NOMO-1 treated with DMSO at 0.1 percent for 48 hours (cell line): ENCODE results near the gene RYR2.
"Not testable (repeated sequence)": the region's sequence is repeated elsewhere in the genome, so short reads cannot be mapped to it uniquely, and the experiment has no call there.

Experiments
- DNase-seq: peaks from one replicate; lab custom pipeline; 2025; ENCODE audit not compliant: unreplicated experiment; lab: John Stamatoyannopoulos, UW

Gene RYR2

DNA sequence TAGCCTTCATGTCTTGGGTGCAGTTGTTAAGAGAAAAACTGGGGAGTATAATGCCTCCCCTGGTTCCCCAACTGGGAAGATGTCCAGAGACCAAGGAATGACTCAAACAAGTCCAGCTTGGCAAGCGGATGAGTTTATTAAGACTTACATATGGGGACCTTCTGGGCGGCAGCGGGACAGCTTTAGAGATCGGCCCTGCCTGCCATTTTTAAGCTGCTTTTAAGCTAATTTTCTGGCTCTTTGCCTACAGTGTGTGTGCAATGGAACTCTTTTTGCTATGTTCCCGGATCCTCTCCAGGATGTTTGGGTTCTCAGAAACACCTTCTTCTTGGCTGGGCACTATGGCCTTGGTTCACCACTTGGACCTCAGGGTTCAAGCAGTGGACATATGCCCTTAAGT lies 99.5 kb downstream of the RYR2 start:
- DNase-seq: no peak

- no peak for DNase-seq
These were observed 103.6 kb downstream of the RYR2 start for GRCh38 chr1:237145379-237146135.

DNA sequence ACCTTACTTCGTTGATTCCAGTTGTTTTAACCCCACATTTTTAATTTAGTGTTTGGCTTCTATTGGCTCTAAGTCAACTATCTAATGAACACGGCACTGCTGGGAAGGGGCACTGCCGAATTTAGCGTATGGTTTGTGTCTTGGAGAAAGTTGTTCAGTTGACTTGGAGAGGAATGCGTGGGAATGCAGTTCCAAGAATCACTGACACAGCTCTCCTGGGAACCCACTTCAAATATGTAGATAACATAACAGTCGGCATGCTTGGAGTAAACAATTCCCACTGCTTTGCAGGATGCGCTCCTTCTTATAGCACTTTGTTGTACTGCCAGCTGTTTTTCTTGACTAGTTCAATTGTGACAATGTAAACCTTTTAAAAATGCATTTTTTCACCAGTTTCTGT lies 104.3 kb downstream of the RYR2 start:
- no peak for DNase-seq

- DNase-seq: no peak
These were observed 107.9 kb downstream of the RYR2 start for GRCh38 chr1:237149857-237150256.

DNA sequence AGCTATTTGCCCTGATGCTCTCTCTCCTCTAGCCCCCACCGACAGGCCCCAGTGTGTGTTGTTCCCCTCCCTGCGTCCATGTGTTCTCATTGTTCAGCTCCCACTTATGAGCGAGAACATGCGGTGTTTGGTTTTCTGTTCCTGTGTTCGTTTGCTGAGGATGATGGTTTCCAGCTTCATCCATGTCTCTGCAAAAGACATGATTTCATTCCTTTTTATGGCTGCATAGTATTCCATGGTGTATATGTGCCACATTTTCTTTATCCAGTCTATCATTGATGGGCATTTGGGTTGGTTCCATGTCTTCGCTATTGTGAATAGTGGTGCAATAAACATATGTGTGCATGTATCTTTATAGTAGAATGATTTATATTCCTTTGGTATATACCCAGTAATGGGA lies 110.0 kb downstream of the RYR2 start:
- DNase-seq: not testable (repeated sequence)

DNA sequence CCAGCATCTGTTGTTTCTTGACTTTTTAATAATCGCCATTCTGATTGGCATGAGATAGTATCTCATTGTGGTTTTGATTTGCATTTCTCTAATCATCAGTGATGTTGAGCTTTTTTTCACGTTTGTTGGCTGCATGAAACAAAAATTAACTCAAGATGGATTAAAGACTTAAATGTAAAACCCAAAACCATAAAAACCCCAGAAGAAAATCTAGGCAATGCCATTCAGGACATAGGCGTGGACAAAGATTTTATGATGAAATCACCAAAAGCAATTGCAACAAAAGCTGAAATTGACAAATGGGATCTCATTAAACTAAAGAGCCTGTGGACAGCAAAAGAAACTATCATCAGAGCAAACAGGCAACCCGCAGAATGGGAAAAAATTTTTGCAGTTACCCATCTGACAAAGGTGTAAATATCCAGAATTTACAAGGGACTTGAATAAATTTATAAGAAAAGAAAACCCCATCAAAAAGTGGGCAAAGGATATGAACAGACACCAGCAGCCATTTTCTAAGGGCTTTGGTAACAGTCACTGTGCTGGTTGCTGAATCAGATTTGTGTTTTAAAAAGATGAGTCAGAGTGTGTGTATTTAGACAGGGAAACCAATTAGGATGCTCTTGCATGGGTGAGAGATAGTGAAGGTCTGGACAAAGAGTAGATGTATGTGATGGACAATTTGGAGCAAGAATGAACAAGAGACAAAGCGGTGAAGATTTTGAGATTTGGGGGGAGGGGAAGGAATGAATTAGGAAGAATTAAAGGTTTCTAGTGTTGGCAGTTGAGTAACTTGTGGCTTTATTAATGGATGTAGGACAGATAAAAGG lies 110.7 kb downstream of the RYR2 start:
- DNase-seq: no peak

DNA sequence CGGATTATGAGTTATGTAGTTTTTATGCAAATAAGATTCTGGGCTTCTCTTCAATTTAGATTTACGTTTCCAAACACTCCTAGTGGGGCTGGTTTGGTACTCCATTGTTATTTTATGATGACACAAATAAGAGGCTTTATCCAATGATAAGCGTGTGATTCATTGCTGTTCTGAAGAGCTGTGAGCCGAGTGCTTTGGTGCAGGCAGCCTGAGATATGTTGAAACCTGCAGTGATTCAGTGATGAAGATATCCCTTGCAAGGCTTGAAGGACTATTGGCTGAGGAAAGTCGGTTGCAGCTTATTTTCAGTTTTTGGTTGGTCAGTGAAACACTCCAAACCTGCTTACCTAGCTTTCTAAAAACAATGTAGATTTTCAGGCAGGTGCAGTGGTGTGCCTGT lies 112.2 kb downstream of the RYR2 start:
- DNase-seq: no peak

DNA sequence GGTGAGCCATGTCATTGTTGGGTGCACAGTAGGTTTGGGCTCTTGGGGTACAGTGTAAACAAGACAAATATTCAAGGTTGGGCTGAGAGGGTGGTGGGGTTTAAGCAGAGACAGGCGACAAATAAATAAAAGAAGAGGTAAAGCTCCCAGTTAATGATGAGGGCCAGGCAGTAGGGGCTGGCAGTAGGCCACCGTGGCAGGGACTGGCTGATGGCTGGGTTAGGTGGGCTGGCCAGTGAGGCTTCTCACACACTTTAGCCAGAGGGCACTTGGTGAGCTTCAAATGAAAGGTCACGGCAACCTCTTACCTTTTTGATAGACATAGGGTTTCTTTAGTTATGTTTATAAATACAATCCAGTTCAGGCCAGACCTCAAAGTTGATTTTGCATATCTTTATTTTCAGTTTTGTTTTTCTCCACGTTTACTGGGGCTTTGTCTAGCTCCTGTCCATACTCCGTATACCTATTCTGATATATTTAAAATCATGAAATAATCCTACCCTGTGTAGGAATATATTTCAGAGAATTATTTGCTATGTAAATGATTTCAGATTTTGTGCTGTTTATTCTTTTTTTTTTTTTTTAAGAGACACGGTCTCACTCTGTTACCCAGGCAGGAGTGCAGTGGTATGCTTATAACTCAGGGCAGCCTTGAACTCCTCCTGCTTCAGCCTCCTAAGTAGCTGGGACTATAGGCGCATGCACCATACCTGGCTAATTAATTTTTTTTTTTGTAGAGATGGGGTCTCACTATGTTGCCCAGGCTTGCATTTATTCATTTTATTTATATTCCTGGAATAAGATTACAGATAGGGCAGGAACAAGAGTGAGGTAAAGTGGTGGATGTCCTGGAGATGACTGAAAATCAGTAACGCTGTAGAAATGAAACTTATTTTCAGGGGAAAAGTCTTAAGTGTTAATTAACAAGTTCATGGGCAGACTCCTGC lies 122.7 kb downstream of the RYR2 start:
- no peak for DNase-seq

GRCh38 chr1:237166086-237166485 lies 124.1 kb downstream of the RYR2 start:
- no peak for DNase-seq

DNA sequence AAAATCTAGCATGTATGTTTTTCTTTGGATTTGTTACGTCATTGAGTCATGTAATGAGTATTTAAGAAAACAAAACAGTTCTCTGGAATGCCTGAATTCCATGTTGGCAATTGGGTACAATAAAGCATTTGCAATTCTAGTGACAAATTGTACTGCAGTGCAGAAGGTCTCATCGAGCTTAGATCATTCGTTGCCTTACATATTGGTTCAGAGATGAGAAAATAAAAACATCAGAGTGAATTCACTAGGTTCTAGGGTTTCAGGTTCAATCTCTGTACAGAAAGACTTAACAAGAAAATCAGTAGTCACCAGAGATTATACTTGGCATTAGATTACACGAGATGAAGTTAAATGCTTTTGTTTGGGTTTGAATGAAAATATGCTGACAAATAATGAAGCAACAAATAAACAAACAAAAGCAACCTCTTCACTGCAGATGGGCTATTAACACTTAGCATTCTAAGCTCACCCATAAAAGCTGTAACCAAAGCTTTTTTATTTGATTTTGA lies 124.7 kb downstream of the RYR2 start:
- no peak for DNase-seq

GRCh38 chr1:237170149-237170548 lies 128.2 kb downstream of the RYR2 start:
- no peak for DNase-seq

DNA sequence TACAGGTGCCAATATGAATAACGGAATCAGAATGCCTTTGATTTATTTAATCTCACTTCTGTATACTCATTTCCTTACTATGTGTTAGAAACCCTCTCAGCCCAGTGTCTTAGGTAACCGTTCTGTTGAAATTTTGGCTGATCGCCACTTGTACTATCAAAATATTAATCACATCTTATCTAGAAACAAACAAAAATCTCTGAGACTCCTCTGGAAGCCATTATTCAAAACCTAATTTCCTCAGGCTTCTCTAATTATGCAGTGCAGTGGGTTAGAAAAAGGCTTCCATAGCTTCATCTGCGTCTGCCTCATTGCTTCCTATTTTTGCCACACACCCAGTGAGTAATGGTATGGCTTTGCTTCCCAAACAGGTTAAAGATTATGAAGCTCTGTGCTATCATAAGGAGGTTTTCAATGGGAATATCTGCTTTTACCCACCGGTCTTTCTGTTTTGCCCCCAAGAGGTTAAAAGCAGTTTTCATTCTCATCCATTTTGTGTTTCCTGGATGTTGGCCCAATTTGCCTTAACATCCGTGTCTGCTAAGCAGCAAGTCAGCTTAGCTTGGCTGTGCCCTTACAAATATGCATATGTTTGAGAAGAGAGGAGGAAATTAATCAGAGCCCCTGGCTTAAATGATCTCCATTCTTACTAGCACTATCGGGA lies 129.6 kb downstream of the RYR2 start:
- no peak for DNase-seq

- no peak for DNase-seq
These were observed 130.1 kb downstream of the RYR2 start for GRCh38 chr1:237172118-237172485.

- no peak for DNase-seq
These were observed 137.5 kb downstream of the RYR2 start for GRCh38 chr1:237179503-237179902.

GRCh38 chr1:237180256-237180655 lies 138.3 kb downstream of the RYR2 start:
- no peak for DNase-seq

GRCh38 chr1:237181743-237182317 lies 139.8 kb downstream of the RYR2 start:
- no peak for DNase-seq

GRCh38 chr1:237183963-237184540 lies 142.1 kb downstream of the RYR2 start:
- DNase-seq: no peak

DNA sequence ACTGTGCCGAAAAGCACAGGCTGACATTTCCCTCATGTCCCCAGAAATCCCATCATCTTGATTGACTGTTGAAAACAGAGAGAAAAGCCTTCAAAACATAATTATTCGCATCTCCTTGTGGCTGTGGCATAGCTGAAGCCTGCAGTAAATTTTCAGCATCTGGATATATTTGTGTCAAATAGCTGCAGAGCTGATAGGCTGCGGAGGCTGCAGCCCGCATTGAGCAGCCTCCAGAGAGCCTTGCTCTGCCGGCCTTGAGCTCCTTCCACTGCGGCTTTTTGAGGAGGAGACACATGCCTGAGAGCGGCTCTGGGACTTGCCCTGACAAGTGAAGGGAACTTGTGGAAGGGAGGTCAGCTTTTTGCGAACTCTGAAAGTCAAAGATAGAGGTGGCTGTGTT lies 144.7 kb downstream of the RYR2 start:
- no peak for DNase-seq

- no peak for DNase-seq
These were observed 145.9 kb downstream of the RYR2 start for GRCh38 chr1:237187842-237188241.

DNA sequence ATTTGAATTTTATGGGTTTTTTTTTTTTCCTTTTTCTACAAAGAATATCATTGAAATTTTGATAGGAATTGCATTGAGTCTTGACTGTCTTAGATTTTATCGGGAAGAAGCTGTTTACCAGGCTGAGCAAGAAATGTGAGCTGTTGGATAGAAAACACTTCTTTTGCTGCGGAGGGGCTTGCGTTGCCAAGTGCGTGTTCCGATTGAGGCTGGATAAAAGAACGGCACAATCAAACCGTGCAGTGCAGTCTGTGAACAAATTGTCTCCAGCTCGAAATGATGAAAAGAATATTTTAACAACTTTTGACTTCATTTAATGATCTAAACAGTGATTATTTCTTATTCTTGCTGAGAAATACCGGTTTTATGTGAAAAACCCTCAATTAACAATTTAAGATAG lies 149.4 kb downstream of the RYR2 start:
- DNase-seq: no peak
